CD4-positive, alpha-beta T cell treated with Interleukin-6 at 100 ng/mL for 8 hours (primary cell): ENCODE measurements around the gene LEUTX.
"Not testable (repeated sequence)": the region's sequence is repeated elsewhere in the genome, so short reads cannot be mapped to it uniquely, and the experiment has no call there.

Experiments used
- DNase-seq: peaks from one replicate; pipeline ENCODE4 v3.0.0-alpha.2; 2020; ENCODE audit warnings: mixed read lengths, low spot score

LEUTX gene, protein sequence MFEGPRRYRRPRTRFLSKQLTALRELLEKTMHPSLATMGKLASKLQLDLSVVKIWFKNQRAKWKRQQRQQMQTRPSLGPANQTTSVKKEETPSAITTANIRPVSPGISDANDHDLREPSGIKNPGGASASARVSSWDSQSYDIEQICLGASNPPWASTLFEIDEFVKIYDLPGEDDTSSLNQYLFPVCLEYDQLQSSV

DNA sequence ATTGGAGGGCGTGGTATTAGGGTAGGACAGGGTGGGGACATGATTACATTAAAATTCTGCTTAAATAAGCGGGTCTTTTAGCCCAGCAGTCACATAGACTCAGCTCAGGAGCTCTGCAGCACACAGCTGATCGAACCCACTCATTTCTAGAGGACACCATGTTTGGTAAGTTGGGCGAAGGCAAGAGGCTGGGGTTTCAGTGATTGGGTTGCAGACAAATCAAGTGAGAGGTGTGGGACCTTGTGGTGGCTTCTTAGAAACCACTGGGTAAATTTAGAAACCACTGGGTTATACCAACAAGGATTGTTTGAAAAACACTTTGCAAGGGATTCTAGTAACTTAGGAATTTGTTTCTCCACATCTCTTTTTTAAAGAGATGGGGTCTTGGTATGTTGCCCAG, at the start of gene LEUTX:
Gene LEUTX, plus strand, starts transcription at position 92 of the 400 bp plus-strand sequence. Its CDS starts 67 bp downstream, at position 159.
- no peak for DNase-seq

DNA sequence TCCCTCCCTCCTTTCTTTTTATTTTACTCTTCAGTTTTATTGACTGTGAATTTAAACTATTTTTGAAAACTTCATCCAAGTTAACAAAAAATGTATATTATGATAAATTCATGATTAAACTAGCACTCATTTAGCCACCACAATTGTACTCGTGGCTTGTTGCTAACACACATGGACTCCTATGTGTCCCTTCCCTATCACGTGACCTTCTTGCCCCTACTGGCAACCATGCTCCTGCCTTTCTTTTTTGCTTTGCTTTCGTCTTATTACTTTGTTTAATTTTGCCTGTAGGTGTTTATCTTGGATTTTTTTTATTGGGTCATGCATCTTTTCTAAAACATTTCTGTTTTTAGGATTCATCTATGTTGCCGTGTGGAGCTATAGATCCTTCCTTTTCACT, 49.1 kb upstream of the LEUTX start:
- DNase-seq, result no peak

- DNase-seq, result no peak
Observed at GRCh38 chr19:39731685-39732084, 47.0 kb upstream of the LEUTX start.

DNA sequence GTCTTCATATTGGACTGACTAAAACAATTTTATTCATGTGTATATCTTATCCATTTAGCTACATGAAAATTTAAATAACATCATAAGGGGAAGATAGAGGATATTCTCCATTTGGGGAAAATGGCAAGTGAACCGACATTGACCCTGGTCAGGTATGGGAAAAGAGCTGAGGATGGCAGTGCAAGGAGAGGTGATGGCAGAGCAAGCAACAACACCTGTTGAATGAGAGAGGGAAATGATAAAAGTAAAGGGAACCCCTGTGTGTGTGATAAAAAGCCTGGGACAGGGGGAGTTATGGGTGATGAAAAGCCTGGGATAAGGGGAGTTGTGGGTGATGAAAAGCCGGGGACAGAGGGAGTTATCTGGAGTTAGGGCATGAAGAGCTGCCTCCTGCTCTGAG, 44.8 kb upstream of the LEUTX start:
- no peak for DNase-seq

DNA sequence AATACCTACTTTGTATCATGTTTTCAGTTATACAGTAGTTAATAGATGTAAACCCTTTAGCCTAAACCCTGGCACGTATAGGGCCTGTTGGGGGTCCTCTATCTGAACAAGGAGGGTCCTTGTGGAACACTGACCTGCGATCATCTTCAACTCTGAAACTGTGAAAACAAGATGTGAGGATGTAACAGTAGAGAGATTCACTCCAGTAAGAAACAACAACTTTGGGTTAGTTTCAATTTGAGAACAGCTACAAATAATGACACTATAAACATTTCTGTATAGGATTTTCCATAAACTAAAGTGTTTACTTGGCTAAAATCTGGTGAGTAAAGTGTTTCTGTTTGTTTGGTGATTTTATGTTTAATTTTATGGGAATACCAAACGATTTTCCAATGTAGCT, 43.0 kb upstream of the LEUTX start:
- no peak for DNase-seq

DNA sequence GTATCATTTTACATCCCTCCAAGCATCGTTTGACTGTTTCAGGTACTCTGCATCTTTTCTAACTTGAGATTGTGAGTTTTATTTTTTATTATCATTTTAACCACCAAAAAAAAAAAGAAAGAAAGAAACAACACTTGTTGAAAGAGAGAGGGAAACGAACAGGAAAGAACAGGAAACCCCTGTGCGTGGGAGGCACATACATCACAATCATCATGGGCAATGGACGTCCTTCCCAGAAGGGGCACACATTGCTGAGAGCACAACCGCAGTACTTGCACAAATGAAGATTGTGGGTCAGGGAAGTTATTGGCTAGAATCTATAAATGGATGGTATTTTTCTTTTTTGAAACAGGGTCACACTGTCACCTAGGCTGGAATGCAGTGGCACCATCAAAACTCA, 42.6 kb upstream of the LEUTX start:
- DNase-seq, result no peak

DNA sequence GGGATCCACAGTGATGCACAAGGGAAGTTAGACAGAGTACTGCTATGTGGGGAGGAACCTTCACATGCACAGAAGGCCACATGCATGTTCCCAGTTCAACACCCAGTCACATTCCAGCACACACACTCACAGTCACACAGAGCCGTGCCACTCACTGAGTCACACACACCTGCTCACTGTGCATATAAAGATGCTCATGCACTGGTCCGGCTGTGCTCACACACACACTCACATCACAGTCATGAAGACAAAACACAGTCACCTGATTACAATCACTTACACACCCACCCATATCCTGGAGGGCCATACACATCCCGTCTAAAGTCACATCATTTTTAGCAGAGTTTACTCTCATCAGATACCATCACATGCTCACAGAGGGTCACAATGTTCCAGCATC, 41.3 kb upstream of the LEUTX start:
- no peak for DNase-seq

- DNase-seq, result no peak
Observed at GRCh38 chr19:39737891-39738290, 40.8 kb upstream of the LEUTX start, which contains the start of gene CLC. TSS of gene CLC (minus strand) at chr19:39738029. CDS start at chr19:39737952, 77 bp downstream.

DNA sequence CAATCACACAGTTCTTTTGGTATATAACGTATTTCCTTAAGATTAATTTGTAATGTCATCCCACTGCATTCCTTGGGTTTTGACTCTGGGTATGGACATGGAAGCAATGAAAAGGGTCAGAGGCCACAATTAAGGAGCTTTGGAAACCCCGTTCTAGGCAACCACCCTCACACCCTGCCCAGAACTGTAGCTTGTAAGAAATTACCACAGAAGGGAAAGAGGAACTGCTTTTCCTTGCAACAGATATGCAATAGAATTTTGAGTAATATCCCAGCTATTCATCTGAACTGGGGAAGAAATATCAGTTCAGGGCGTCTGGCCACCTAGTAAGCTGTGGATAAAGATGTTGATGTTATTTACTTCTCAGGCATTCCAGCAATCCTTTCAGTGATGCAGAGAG, 39.8 kb upstream of the LEUTX start:
- no peak for DNase-seq

- no peak for DNase-seq
Observed at GRCh38 chr19:39740395-39740794, 38.3 kb upstream of the LEUTX start.

GRCh38 chr19:39745643-39746042, 33.0 kb upstream of the LEUTX start:
- DNase-seq, result no peak

DNA sequence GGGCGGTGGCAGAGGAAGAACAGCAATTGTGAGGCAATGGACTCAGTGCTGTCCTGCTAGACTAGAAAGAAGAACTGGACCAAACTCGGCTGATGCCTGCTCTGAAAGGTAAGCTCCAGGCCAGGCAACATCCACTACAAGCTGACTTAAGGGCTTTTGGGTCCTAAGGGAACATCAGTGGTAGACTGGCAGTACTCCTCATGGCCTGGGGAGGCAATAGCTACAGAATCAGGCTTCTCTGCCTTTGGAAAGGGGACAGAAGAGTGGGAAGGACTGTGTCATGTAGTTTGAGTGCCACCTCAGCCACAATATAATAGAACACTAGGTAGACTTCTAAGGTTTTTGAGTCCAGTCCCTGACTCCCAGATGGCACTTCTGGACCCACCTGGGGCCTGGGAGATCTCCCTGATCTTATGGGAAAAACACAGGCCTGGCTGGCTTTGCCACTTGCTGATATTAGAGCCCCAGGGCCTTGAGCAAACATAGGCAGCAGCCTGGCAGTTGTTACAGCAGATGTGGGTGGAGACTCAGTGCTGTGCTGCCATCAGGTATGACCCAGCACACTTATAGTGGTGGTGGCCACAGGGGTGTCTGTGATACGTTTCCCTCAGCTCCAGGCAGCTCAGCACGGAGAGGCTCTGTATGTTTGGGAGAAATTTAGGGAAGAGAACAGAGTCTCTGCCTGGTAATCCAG, 31.7 kb upstream of the LEUTX start:
- DNase-seq, result no peak

- no peak for DNase-seq
Observed at GRCh38 chr19:39749981-39750380, 28.7 kb upstream of the LEUTX start.

DNA sequence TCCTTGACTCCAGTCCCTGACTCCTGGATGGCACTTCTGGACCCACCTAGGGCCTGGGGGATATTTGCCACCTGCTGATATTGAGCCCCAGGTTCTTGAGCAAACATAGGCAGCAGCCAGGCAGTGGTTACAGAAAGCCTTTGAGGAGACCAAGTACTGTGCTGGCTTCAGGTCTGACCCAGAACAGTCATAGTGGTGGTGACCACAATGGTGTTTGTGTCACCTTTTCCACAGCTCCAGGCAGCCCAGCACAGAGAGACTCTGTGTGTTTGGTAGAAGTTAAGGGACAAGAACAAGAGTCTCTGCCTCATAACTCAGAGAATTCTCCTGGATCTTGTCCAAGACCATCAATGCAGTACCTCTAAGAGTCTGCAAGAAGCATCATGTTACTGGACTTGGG, 26.3 kb upstream of the LEUTX start:
- DNase-seq, result no peak

- no peak for DNase-seq
Observed at GRCh38 chr19:39752795-39753194, 25.9 kb upstream of the LEUTX start.

GRCh38 chr19:39754544-39754943, 24.1 kb upstream of the LEUTX start:
- DNase-seq, result no peak

GRCh38 chr19:39754971-39755370, 23.7 kb upstream of the LEUTX start:
- no peak for DNase-seq

DNA sequence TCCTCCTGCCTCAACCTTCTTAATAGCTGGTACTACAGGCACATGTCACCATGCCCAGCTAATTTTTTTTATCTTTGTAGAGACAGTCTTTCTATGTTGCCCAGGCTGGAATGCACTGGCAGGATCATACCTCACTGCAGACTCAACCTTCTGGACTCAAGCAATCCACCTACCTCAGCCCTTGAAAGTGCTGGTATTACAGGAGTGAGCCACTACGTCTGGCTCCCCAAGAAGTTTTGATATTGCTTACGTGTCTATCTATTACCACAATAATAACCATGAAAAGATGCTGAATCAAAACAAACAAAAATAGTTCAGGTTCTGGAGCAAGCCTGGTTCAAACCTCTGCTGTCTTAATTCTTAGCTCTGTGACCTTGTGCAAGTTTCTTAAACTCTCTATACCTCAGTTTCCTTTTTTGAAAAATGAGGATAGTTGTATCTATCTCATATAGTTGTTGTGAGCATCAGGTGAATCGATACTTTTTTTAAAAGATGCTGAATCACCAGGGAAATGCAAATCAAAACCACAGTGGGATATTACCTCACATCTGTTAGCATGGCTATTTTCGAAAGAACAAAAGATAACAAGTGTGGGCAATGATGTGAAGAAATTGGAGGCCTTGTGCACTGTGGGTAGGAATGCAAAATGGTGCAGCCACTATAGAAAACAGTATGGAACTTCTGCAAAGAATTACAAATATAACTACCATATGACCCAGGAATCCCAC, 19.0 kb upstream of the LEUTX start:
- DNase-seq, result no peak

DNA sequence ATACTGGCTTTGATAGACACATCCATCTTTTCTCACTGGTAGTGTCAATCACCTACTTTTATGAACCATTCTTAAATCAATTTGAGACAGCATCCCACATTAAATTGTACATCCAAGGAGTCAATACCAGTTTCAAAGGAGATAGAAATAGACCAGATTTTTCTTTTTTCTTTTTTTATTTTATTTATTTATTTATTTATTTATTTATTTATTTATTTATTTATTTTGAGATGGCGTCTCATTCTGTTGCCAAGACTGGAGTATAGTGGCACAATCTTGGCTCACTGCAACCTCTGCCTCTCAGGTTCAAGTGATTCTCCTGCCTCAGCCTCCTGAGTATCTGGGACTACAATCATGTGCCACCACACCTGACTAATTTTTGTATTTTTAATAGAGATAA, 16.8 kb upstream of the LEUTX start:
- not testable (repeated sequence) for DNase-seq

GRCh38 chr19:39765091-39766076, 13.3 kb upstream of the LEUTX start:
- DNase-seq, result peak; percentile 20

- DNase-seq, result no peak
Observed at GRCh38 chr19:39768334-39768733, 10.3 kb upstream of the LEUTX start.

GRCh38 chr19:39768786-39769185, 9.9 kb upstream of the LEUTX start:
- no peak for DNase-seq
